H9 (cell line): ENCODE results near the gene HIC1. TPM values are rescaled to one million over a fixed set of nuclear protein-coding genes. Genes with fewer than 3 reads are reported as not detected.
"Not testable (repeated sequence)": the region's sequence is repeated elsewhere in the genome, so short reads cannot be mapped to it uniquely, and the experiment has no call there.

Experiments used
- DNase-seq: peaks from one replicate; pipeline ENCODE4 v3.0.0-alpha.2; 2017
- H2AFZ ChIP-seq: one replicate; pipeline ENCODE4 v1.6.1; 2013; ENCODE audit warnings: mild to moderate bottlenecking, low read length, control low read depth, moderate library complexity
- H2AK5ac ChIP-seq: 2 replicates; pipeline ENCODE4 v1.6.1; 2013; ENCODE audit warnings: low read length, control low read depth, mixed read lengths; ENCODE audit not compliant: insufficient read length
- H2BK120ac ChIP-seq: one replicate; pipeline ENCODE4 v1.6.1; 2013; ENCODE audit warnings: low read depth, mild to moderate bottlenecking, low read length, control low read depth, inconsistent platforms; ENCODE audit not compliant: poor library complexity, severe bottlenecking
- H2BK12ac ChIP-seq: 2 replicates; pipeline ENCODE4 v1.6.1; 2013; ENCODE audit warnings: low read length, control low read depth, mixed read lengths, low read depth; ENCODE audit not compliant: insufficient read length
- H2BK15ac ChIP-seq: 2 replicates; pipeline ENCODE4 v1.6.1; 2013; ENCODE audit warnings: low read depth, low read length, control low read depth
- H2BK20ac ChIP-seq: one replicate; pipeline ENCODE4 v1.6.1; 2013; ENCODE audit warnings: low read depth, mild to moderate bottlenecking, low read length, control low read depth, inconsistent platforms; ENCODE audit not compliant: poor library complexity, severe bottlenecking
- H2BK5ac ChIP-seq: 2 replicates; pipeline ENCODE4 v1.6.1; 2013; ENCODE audit warnings: low read length, control low read depth, mixed read lengths; ENCODE audit not compliant: insufficient read length
- H3K14ac ChIP-seq: 2 replicates; pipeline ENCODE4 v1.6.1; 2013; ENCODE audit warnings: low read length, control low read depth; ENCODE audit not compliant: insufficient read depth
- H3K18ac ChIP-seq: 2 replicates; pipeline ENCODE4 v1.6.1; 2013; ENCODE audit warnings: low read depth, mild to moderate bottlenecking, mixed read lengths, low read length, control low read depth; ENCODE audit not compliant: insufficient read length
- H3K23ac ChIP-seq: 2 replicates; pipeline ENCODE4 v1.6.1; 2013; ENCODE audit warnings: low read length, control low read depth, mixed read lengths, low read depth; ENCODE audit not compliant: insufficient read length
- H3K23me2 ChIP-seq: 2 replicates; pipeline ENCODE4 v1.6.1; 2013; ENCODE audit warnings: low read depth, mild to moderate bottlenecking, mixed read lengths, low read length, control low read depth; ENCODE audit not compliant: insufficient read length, poor library complexity, severe bottlenecking
- H3K27ac ChIP-seq: 2 replicates; pipeline ENCODE4 v1.5.1; 2013; ENCODE audit warnings: low read length, control low read depth, mixed read lengths, low read depth; ENCODE audit not compliant: insufficient read length
- H3K27me3 ChIP-seq: 2 replicates; pipeline ENCODE4 v1.6.1; 2013; ENCODE audit warnings: low read length, control low read depth, inconsistent platforms; ENCODE audit not compliant: insufficient read depth
- H3K4ac ChIP-seq: 2 replicates; pipeline ENCODE4 v1.6.1; 2013; ENCODE audit warnings: low read depth, mild to moderate bottlenecking, control low read depth, inconsistent platforms, low read length, moderate library complexity
- H3K4me1 ChIP-seq: 2 replicates; pipeline ENCODE4 v1.6.1; 2013; ENCODE audit warnings: low read length, control low read depth, inconsistent platforms; ENCODE audit not compliant: insufficient read depth
- H3K4me2 ChIP-seq: 2 replicates; pipeline ENCODE4 v1.6.1; 2013; ENCODE audit warnings: low read length, control low read depth, mixed read lengths; ENCODE audit not compliant: insufficient read length, insufficient read depth
- H3K56ac ChIP-seq: 2 replicates; pipeline ENCODE4 v1.6.1; 2013; ENCODE audit warnings: low read depth, mild to moderate bottlenecking, mixed read lengths, low read length, control low read depth; ENCODE audit not compliant: insufficient read length
- H3K79me1 ChIP-seq: 2 replicates; pipeline ENCODE4 v1.6.1; 2013; ENCODE audit warnings: low read depth, mild to moderate bottlenecking, moderate library complexity, low read length, control low read depth, inconsistent platforms; ENCODE audit not compliant: insufficient read depth, poor library complexity, severe bottlenecking
- H3K79me2 ChIP-seq: 2 replicates; pipeline ENCODE4 v1.6.1; 2013; ENCODE audit warnings: low read length, control low read depth, inconsistent platforms; ENCODE audit not compliant: insufficient read depth
- H3K9ac ChIP-seq: 2 replicates; pipeline ENCODE4 v1.6.1; 2013; ENCODE audit warnings: low read length, control low read depth, mixed read lengths; ENCODE audit not compliant: insufficient read length; ENCODE audit errors: extremely low read depth
- H3K9me3 ChIP-seq: one replicate; pipeline ENCODE4 v1.6.1; 2013; ENCODE audit warnings: low read depth, low read length, inconsistent platforms; ENCODE audit not compliant: control insufficient read depth
- H3T11ph ChIP-seq: one replicate; pipeline ENCODE4 v1.6.1; 2013; ENCODE audit warnings: mild to moderate bottlenecking, low read length, control low read depth, inconsistent platforms
- H4K20me1 ChIP-seq: one replicate; pipeline ENCODE4 v1.6.1; 2013; ENCODE audit not compliant: control insufficient read depth, insufficient read length, insufficient read depth
- H4K5ac ChIP-seq: 2 replicates; pipeline ENCODE4 v1.6.1; 2013; ENCODE audit warnings: low read depth, mild to moderate bottlenecking, mixed read lengths, low read length, control low read depth; ENCODE audit not compliant: insufficient read length
- H4K8ac ChIP-seq: replicated peaks from 2 replicates; pipeline ENCODE4 v1.6.1; 2013; ENCODE audit warnings: low read length, control low read depth, mixed read lengths, low read depth; ENCODE audit not compliant: insufficient read length
- H4K91ac ChIP-seq: 2 replicates; pipeline ENCODE4 v1.6.1; 2013; ENCODE audit warnings: low read depth, mild to moderate bottlenecking, moderate library complexity, mixed read lengths, low read length, control low read depth; ENCODE audit not compliant: insufficient read length
- H3K27ac Mint-ChIP-seq, 3 experiments: 2 replicates in 2 of 3; 3 replicates in 1 of 3; pipeline ENCODE4 v1.8.0; 2020 to 2021; ENCODE audit warnings: mixed read lengths in 3 of 3, mild to moderate bottlenecking in 1 of 3, moderate library complexity in 1 of 3
- H3K27me3 Mint-ChIP-seq: 2 replicates; pipeline ENCODE4 v1.8.0; 2021; ENCODE audit warnings: low read depth, mild to moderate bottlenecking, moderate library complexity, mixed read lengths
- H3K36me3 Mint-ChIP-seq, 3 experiments: 2 replicates in 2 of 3; 3 replicates in 1 of 3; pipeline ENCODE4 v1.8.0; 2020 to 2021; ENCODE audit warnings: low read depth in 3 of 3, mixed read lengths in 3 of 3; ENCODE audit not compliant: insufficient read depth in 1 of 3
- H3K4me1 Mint-ChIP-seq, 2 experiments: 2 replicates each; pipeline ENCODE4 v1.8.0; 2020; ENCODE audit warnings: mixed read lengths in 2 of 2
- H3K4me3 Mint-ChIP-seq, 2 experiments: 2 replicates in 1 of 2; 3 replicates in 1 of 2; pipeline ENCODE4 v1.8.0; 2020 to 2021; ENCODE audit warnings: mild to moderate bottlenecking in 2 of 2, mixed read lengths in 2 of 2, moderate library complexity in 1 of 2
- H3K9me3 Mint-ChIP-seq, 2 experiments: 2 replicates in 1 of 2; 3 replicates in 1 of 2; pipeline ENCODE4 v1.8.0; 2020; ENCODE audit warnings: mild to moderate bottlenecking in 2 of 2, mixed read lengths in 2 of 2, moderate library complexity in 1 of 2
- CTCF ChIP-seq: fragments of 200-600 bp; sonication (generic); conservative IDR thresholded peaks from 3 replicates; pipeline ENCODE4 v1.8.0; 2021; ENCODE audit warnings: antibody characterized with exemption, mild to moderate bottlenecking
- WGBS: extraction: QIAGEN DNeasy Blood & Tissue Kit; methylation state at CpG from one replicate; pipeline ENCODE4 v1.1.7; 2013; ENCODE audit warnings: missing lambda C conversion rate, low lambda C conversion rate, mixed read lengths; ENCODE audit not compliant: insufficient read length; ENCODE audit errors: extremely low coverage; 5-methylcytosine and 5-hydroxymethylcytosine counted together
- total RNA-seq: library from RNA; stranded (reverse); gene quantifications from 2 replicates; pipeline ENCODE4 v1.2.1, GENCODE V29; 2021

The HIC1 gene
- total RNA-seq, 1 experiment from 2014 or later, result 1.8 TPM

GRCh38 chr17:2012499-2012898, 42.4 kb upstream of the HIC1 start:
- H4K8ac ChIP-seq, result no peak overlapping the region
- no peaks in the 10 kb centered on the region for H3K9me3 ChIP-seq
- no peak for DNase-seq
- H3K27me3 ChIP-seq, result no peaks in the 10 kb centered on the region; the same call in 1 of the 2 replicates
- H3K4me1 Mint-ChIP-seq, result peaks cover 14 to 21% of the 10 kb centered on the region in 2 experiments
- no peak overlapping the region for H2AFZ ChIP-seq
- peaks cover 81% of the 10 kb centered on the region for H3K27me3 Mint-ChIP-seq
- no peak overlapping the region for H2BK15ac ChIP-seq
- no peak overlapping the region for H2BK5ac ChIP-seq
- no peak overlapping the region for H3K27ac ChIP-seq
- no peak overlapping the region for H2AK5ac ChIP-seq
- H3K23me2 ChIP-seq, result no peaks in the 10 kb centered on the region
- no peak overlapping the region for H2BK120ac ChIP-seq
- no peak overlapping the region for H2BK20ac ChIP-seq
- no peak overlapping the region for H4K91ac ChIP-seq
- TF ChIP-seq CTCF, result no peak
- peak overlapping the region in 1 of 2 experiments; percentile 18; a peak in 1 of 5 replicates for H3K4me3 Mint-ChIP-seq
- no peak overlapping the region for H2BK12ac ChIP-seq
- no peak overlapping the region for H3T11ph ChIP-seq
- H3K23ac ChIP-seq, result no peak overlapping the region
- peaks cover 2% of the 10 kb centered on the region for H4K20me1 ChIP-seq
- H3K79me1 ChIP-seq, result no peaks in the 10 kb centered on the region
- no peaks in the 10 kb centered on the region; a peak in 2 of 5 replicates for H3K9me3 Mint-ChIP-seq
- H3K18ac ChIP-seq, result no peak overlapping the region
- H3K27ac Mint-ChIP-seq, result no peak overlapping the region
- no peak overlapping the region for H3K4ac ChIP-seq
- no peaks in the 10 kb centered on the region for H3K79me2 ChIP-seq
- H3K14ac ChIP-seq, result no peak overlapping the region
- no peak overlapping the region for H3K56ac ChIP-seq
- no peaks in the 10 kb centered on the region; the same call in 1 of the 2 replicates for H3K4me1 ChIP-seq
- no CpG with 5 or more reads among the region's 4 CpGs for WGBS
- no peak overlapping the region for H4K5ac ChIP-seq
- no peak overlapping the region for H3K9ac ChIP-seq
- no peak overlapping the region for H3K4me2 ChIP-seq
- no peaks in the 10 kb centered on the region for H3K36me3 Mint-ChIP-seq

- H3K4me3 Mint-ChIP-seq, H2BK12ac ChIP-seq, H3K4ac ChIP-seq, H3K9me3 Mint-ChIP-seq, H4K5ac ChIP-seq, H3T11ph ChIP-seq, H2BK120ac ChIP-seq, H2AK5ac ChIP-seq, H2BK15ac ChIP-seq, H2BK5ac ChIP-seq, H3K79me2 ChIP-seq, H3K4me2 ChIP-seq, H3K27ac Mint-ChIP-seq, H4K8ac ChIP-seq, H3K18ac ChIP-seq, H2AFZ ChIP-seq, H3K9me3 ChIP-seq, H3K56ac ChIP-seq, H3K36me3 Mint-ChIP-seq, H3K27me3 ChIP-seq, H3K23me2 ChIP-seq, DNase-seq, H3K27ac ChIP-seq, H3K14ac ChIP-seq, H2BK20ac ChIP-seq, H3K9ac ChIP-seq, H3K23ac ChIP-seq, H3K4me1 ChIP-seq, H3K79me1 ChIP-seq, H4K91ac ChIP-seq, H4K20me1 ChIP-seq: not testable (repeated sequence)
- H3K27me3 Mint-ChIP-seq, result peaks cover 88% of the 10 kb centered on the region
- WGBS, result no CpG with 5 or more reads among the region's 6 CpGs
- H3K4me1 Mint-ChIP-seq, result peaks cover 14 to 21% of the 10 kb centered on the region in 2 experiments
Observed at GRCh38 chr17:2013220-2013993, 41.5 kb upstream of the HIC1 start.
